LNCaP clone FGC (cell line): ENCODE data around the gene TEAD1.

Source experiments
- DNase-seq: peaks from one replicate; pipeline ENCODE4 v3.0.0-alpha.2; 2011; ENCODE audit warnings: low read depth
- H3K4me3 ChIP-seq: 2 replicates; pipeline ENCODE4 v1.5.1; 2011; ENCODE audit warnings: mild to moderate bottlenecking, low read depth, low read length, control low read depth
- CTCF ChIP-seq: IDR thresholded peaks from 2 replicates; pipeline ENCODE4 v1.5.1; 2012; ENCODE audit warnings: mild to moderate bottlenecking; ENCODE audit not compliant: control insufficient read depth, insufficient read depth; ENCODE audit errors: extremely low read depth

The TEAD1 gene

GRCh38 chr11:12767027-12767426 is 92.8 kb downstream of the TEAD1 start:
- no peak for DNase-seq
- H3K4me3 ChIP-seq: no peak overlapping the region
- no peak for TF ChIP-seq CTCF

- no peak overlapping the region for H3K4me3 ChIP-seq
- no peak for DNase-seq
- no peak for TF ChIP-seq CTCF
Observed at GRCh38 chr11:12767577-12767976, 93.4 kb downstream of the TEAD1 start.

DNA sequence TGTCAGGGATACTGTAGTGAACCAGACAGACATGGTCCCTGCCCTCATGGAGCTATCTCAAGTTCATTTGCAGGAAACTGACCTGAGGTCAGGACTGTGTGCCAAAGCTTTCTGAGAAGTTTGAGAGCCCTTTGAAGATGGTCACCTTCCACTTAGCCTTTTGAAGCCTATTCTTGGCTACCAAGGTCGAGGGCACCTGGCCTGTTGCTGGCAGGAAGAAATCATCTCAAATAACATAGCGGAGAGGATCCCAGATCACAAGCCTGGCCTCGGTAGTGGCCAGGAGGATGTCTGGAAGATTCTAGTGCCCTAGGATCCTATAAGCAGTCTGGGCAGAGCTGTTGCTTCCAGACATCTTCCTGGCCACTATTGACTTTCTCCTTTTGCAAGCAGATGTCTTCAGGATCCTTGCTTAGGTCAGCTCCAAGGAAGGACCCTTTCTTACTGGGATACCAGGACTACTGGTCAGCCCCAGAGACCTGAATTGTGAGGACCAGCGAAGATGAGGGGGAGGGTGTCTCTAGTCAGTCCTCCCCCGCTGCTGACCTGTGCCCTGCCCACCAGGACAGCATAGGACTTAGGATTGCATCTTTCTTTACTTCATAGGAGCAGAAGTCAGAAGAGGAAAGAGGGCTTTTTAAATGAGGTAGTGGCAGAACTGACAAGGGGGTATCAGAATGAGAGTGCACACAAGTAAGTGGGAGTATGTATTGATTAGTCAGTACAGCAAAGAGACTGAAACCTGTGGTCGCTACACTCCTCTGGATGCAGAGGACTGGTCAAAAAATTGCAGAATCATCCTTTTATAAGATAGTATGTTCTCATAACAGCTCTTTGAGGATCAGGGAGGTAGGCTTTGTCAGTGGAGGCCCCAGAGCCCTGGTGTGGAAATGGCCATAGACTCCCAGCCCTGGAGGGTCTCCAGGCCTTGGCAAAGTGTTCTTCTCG is 94.8 kb downstream of the TEAD1 start:
- no peak overlapping the region for H3K4me3 ChIP-seq
- DNase-seq: no peak
- no peak for TF ChIP-seq CTCF

DNA sequence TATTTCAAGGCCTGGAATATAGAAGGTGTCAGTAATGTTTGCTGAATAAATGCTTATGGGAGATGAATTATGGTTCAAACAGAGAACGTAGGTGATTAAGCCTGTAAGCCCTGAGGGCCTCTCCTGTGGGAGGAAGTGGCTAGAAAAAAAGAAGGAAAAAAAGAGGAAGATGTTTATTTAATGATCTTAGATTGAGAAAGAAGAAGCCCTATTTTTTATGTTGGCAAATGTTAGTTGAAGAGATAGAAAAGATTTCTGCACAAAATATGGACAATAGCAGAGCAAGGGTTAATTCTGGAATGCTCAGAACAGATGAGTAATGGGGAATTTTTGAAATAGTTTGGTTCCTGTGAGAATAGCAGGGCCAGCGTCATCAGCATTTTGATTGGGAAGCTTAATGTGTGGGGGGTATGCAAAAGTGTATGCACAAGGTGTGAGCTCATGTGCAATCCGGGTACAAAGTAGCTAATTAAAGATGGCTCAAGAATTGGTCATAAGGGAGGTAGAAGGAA is 95.7 kb downstream of the TEAD1 start:
- no peak for DNase-seq
- no peak for TF ChIP-seq CTCF
- H3K4me3 ChIP-seq: no peak overlapping the region

DNA sequence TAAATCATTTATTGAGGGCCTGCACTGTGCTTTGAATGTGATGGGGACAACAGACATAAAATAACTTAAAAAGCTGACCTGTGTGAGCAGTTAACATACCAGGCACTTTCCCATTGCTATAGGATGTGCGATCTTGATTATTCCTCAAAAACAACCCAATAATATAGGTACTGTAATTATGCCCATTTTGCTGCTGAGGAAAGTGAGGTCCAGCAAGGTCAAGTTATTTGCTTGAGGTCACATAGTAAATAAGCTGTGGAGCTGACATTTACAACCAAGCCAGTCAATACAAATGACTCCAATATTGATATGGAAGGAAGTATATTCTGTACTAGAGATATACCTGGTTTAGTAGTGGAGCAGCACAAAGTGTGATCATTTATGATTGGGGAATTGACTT is 96.2 kb downstream of the TEAD1 start:
- no peak for DNase-seq
- H3K4me3 ChIP-seq: no peak overlapping the region
- no peak for TF ChIP-seq CTCF

- no peak for DNase-seq
- TF ChIP-seq CTCF: no peak
Observed at GRCh38 chr11:12770966-12771597, 96.9 kb downstream of the TEAD1 start.

More at GRCh38 chr11:12770966-12771597, 96.9 kb downstream of the TEAD1 start:
- H3K4me3 ChIP-seq: no peak overlapping the region
